ENCODE data around the gene TRPM3.

TRPM3 gene

DNA sequence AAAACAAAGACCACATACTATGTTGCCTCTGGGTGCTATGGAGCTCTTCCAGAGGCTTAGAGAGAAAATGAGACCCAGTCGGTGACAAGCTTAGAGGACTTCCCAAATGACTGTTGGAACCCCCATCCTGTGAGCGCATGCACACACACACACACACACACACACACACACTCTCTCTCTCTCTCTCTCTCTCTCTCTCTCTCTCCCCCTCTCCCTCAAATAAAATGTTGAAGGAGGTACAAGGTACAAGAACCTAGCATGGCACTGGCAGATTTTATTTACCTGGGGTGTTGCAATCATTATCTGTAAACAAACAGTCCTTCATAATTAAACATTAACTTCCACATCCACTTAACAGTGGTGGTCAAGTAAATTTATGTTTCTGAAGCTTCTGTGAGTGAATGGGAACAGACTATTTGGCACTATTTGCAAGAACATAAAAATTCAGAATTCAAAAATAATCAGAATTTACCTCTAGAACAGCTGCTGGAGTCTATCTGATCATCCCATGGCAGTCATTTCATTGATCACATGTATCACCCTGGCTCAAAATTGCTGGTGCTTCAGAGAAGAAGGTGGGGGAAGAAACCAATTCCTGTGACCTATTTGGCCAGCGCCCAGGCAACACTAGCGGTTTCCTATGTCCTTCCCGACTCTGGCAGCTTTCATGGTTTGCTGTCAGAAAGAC is 24.9 kb downstream of the TRPM3 start:
- TF ChIP-seq, protein P1, sequence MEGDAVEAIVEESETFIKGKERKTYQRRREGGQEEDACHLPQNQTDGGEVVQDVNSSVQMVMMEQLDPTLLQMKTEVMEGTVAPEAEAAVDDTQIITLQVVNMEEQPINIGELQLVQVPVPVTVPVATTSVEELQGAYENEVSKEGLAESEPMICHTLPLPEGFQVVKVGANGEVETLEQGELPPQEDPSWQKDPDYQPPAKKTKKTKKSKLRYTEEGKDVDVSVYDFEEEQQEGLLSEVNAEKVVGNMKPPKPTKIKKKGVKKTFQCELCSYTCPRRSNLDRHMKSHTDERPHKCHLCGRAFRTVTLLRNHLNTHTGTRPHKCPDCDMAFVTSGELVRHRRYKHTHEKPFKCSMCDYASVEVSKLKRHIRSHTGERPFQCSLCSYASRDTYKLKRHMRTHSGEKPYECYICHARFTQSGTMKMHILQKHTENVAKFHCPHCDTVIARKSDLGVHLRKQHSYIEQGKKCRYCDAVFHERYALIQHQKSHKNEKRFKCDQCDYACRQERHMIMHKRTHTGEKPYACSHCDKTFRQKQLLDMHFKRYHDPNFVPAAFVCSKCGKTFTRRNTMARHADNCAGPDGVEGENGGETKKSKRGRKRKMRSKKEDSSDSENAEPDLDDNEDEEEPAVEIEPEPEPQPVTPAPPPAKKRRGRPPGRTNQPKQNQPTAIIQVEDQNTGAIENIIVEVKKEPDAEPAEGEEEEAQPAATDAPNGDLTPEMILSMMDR (IDR thresholded peaks at IDR 0.05): no peak

DNA sequence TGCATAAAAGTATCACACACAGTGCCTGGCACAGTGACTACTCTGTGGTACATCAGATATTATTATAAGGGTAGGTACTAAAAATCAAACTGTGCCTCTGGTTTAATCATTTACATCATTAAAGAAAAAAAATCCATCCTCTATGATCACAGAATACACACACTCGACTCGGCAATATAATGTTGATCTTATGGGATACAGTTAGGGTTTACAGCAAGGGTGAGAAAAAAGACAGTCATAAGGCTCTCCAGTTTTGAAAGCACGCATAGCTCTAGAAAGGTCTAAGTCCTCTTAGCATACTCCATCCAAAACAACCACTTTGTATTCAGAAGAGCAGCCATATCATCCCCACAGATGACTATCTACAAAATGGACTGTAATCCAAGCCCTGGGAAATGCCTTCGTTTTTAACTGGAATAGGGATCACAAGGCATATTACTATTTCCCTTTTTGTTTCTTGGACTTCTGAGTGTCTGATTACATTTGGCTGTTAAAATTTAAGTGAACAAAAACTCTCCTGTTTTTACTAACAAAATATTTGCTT is 26.6 kb downstream of the TRPM3 start:
- Histone ChIP-seq H3K4me3 (ENCODE audit: low read depth, low read length) (no peak overlapping the region), H3K79me2 (no peaks in the 10 kb centered on the region), H3K27ac (no peak overlapping the region), H3K4me2 (ENCODE audit: low read length) (no peak overlapping the region), H3K9me3 (ENCODE audit: control insufficient read depth, low read length) (no peaks in the 10 kb centered on the region), H3K36me3 (ENCODE audit: control insufficient read depth, insufficient read depth, low read length) (no peaks in the 10 kb centered on the region), H3K27me3 (ENCODE audit: control insufficient read depth, insufficient read depth, low read length) (no peaks in the 10 kb centered on the region), H3K4me1 (no peaks in the 10 kb centered on the region), H3K9ac (no peak overlapping the region), H2AFZ (no peak overlapping the region)
- TF ChIP-seq, protein P1 (IDR thresholded peaks at IDR 0.05): no peak

More for the DNA sequence above, 24.9 kb downstream of the TRPM3 start:
- H3K4me2 ChIP-seq (ENCODE audit: low read length): no peak overlapping the region
- no peak overlapping the region for H3K27ac ChIP-seq
- H3K36me3 ChIP-seq (ENCODE audit: control insufficient read depth, insufficient read depth, low read length): no peaks in the 10 kb centered on the region
- no peaks in the 10 kb centered on the region for H3K9me3 ChIP-seq (ENCODE audit: control insufficient read depth, low read length)
- no peak overlapping the region for H3K9ac ChIP-seq
- no peak overlapping the region for H3K4me3 ChIP-seq (ENCODE audit: low read depth, low read length)
- H3K79me2 ChIP-seq: no peaks in the 10 kb centered on the region
- H3K4me1 ChIP-seq: no peaks in the 10 kb centered on the region
- H2AFZ ChIP-seq: no peak overlapping the region
- H3K27me3 ChIP-seq (ENCODE audit: control insufficient read depth, insufficient read depth, low read length): no peaks in the 10 kb centered on the region

DNA sequence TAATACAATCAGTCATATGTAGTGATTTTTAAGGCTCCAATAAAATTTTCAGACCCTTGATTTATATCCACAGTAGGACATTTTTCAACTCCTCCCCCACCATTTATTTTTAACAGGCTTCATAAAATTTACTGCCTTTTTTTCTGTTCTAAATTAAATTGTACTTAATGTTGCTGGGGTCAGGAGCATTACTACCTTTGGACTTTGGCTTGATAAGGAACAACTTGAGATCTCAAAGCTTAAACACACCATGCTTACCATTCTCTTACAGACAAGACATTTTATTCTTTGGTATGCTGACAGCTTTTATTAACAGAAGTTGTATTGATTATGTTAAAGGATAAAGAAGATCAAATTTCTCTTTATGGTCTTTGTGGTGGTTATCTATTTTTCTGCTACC is 30.5 kb downstream of the TRPM3 start:
- H3K27me3 ChIP-seq (ENCODE audit: control insufficient read depth, insufficient read depth, low read length): no peaks in the 10 kb centered on the region
- H3K9me3 ChIP-seq (ENCODE audit: control insufficient read depth, low read length): no peaks in the 10 kb centered on the region
- no peaks in the 10 kb centered on the region for H3K36me3 ChIP-seq (ENCODE audit: control insufficient read depth, insufficient read depth, low read length)
- no peak overlapping the region for H3K4me2 ChIP-seq (ENCODE audit: low read length)
- TF ChIP-seq, protein P1 (IDR thresholded peaks at IDR 0.05): no peak
- no peak overlapping the region for H3K4me3 ChIP-seq (ENCODE audit: low read depth, low read length)
- no peaks in the 10 kb centered on the region for H3K4me1 ChIP-seq
- H2AFZ ChIP-seq: no peak overlapping the region
- H3K27ac ChIP-seq: no peak overlapping the region
- no peak overlapping the region for H3K9ac ChIP-seq
- no peaks in the 10 kb centered on the region for H3K79me2 ChIP-seq

DNA sequence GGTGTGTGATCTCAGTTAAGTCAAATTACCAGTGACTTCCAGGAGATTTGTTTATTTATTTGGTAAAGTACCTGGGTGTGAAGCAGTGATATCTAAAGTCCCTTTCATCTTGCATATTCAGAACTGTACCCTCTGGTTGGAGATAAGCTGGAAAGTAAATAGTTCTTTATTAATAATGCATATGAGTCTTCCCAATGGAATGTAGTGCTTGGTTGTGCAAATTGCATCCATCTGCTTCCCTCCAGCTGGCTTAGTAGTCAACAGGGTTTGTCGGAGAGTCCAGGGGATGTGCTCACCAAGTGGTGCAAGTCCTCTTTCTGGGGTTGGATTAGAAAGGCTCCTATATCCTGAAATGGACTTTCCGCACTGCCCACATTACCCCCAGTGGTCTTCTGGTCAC is 42.0 kb downstream of the TRPM3 start:
- H3K4me2 ChIP-seq (ENCODE audit: low read length): no peak overlapping the region
- no peak overlapping the region for H3K27ac ChIP-seq
- no peaks in the 10 kb centered on the region for H3K4me1 ChIP-seq
- H3K36me3 ChIP-seq (ENCODE audit: control insufficient read depth, insufficient read depth, low read length): no peaks in the 10 kb centered on the region
- no peak overlapping the region for H3K9ac ChIP-seq
- no peaks in the 10 kb centered on the region for H3K79me2 ChIP-seq
- no peaks in the 10 kb centered on the region for H3K27me3 ChIP-seq (ENCODE audit: control insufficient read depth, insufficient read depth, low read length)
- no peak overlapping the region for H2AFZ ChIP-seq
- no peaks in the 10 kb centered on the region for H3K9me3 ChIP-seq (ENCODE audit: control insufficient read depth, low read length)
- TF ChIP-seq, protein P1 (IDR thresholded peaks at IDR 0.05): no peak
- H3K4me3 ChIP-seq (ENCODE audit: low read depth, low read length): no peak overlapping the region

DNA sequence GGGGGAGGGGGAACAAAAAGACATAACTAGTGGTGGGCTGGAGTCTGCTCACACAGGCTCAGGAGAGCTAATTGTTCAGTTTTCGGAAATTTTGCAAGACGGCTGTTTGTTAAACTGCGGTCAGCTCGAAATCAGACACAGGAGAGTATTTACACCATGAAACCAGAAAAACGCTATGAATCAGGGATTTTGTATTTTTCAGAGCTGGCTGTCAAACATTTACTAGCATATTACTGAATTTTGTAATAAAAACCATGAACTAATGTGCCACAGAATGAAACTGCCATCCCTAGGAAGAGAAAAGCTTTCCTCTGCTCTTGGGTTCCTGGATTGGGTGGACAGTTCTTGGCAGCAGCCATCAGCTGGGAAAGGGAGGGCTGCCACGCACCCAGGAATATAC is 45.3 kb downstream of the TRPM3 start:
- Histone ChIP-seq H3K27ac (no peak overlapping the region), H3K4me3 (ENCODE audit: low read depth, low read length) (no peak overlapping the region), H3K4me2 (ENCODE audit: low read length) (no peak overlapping the region), H3K79me2 (no peaks in the 10 kb centered on the region), H3K4me1 (no peaks in the 10 kb centered on the region), H3K9ac (no peak overlapping the region), H3K36me3 (ENCODE audit: control insufficient read depth, insufficient read depth, low read length) (no peaks in the 10 kb centered on the region), H2AFZ (no peak overlapping the region), H3K27me3 (ENCODE audit: control insufficient read depth, insufficient read depth, low read length) (no peaks in the 10 kb centered on the region), H3K9me3 (ENCODE audit: control insufficient read depth, low read length) (no peaks in the 10 kb centered on the region)
- TF ChIP-seq, protein P1 (IDR thresholded peaks at IDR 0.05): no peak
